SK-N-SH treated with all-trans-retinoic acid at 6 μM for 48 hours (cell line): ENCODE data around the gene TMEM203.
A peak's percentile ranks its signal among the peaks of the same experiment; 100 is the strongest.

Experiments
- ATAC-seq: fragments of 200-7000 bp; cut with Tn5 transposase; 3 replicates; pipeline ENCODE4 v1.9.1; 2020; ENCODE audit warnings: mild to moderate bottlenecking, moderate library complexity
- ARNTL ChIP-seq: fragments of 450-650 bp; formaldehyde crosslinking; IDR thresholded peaks from 2 replicates; pipeline ENCODE4 v1.5.0; 2020; ENCODE audit warnings: low read depth, mild to moderate bottlenecking, moderate library complexity, borderline replicate concordance
- BACH2 ChIP-seq: fragments of 250-450 bp; sonication (Bioruptor Pico); IDR thresholded peaks from 2 replicates; pipeline ENCODE4 v1.9.0; 2021; ENCODE audit warnings: mild to moderate bottlenecking, borderline replicate concordance
- CREB5 ChIP-seq: fragments of 250-450 bp; sonication (Bioruptor Pico); IDR thresholded peaks from 2 replicates; pipeline ENCODE4 v1.5.1; 2020; ENCODE audit warnings: low read depth, mild to moderate bottlenecking, moderate library complexity
- CSDC2 ChIP-seq: fragments of 250-450 bp; sonication (Bioruptor Pico); IDR thresholded peaks from 2 replicates; pipeline ENCODE4 v1.5.0; 2020; ENCODE audit warnings: mild to moderate bottlenecking, moderate library complexity
- ESRRG ChIP-seq: fragments of 250-450 bp; sonication (Bioruptor Pico); IDR thresholded peaks from 2 replicates; pipeline ENCODE4 v1.6.1; 2021; ENCODE audit warnings: mild to moderate bottlenecking
- GLIS3 ChIP-seq: fragments of 250-450 bp; sonication (Bioruptor Pico); IDR thresholded peaks from 2 replicates; pipeline ENCODE4 v1.5.0; 2020; ENCODE audit warnings: mild to moderate bottlenecking, moderate library complexity
- ISL1 ChIP-seq: fragments of 250-450 bp; sonication (Bioruptor Pico); IDR thresholded peaks from 2 replicates; pipeline ENCODE4 v2.1.2; 2022; ENCODE audit warnings: mild to moderate bottlenecking, moderate library complexity
- OSR1 ChIP-seq: fragments of 250-450 bp; sonication (Bioruptor Pico); IDR thresholded peaks from 2 replicates; pipeline ENCODE4 v1.8.0; 2022; ENCODE audit warnings: moderate library complexity, mild to moderate bottlenecking, inconsistent platforms
- PATZ1 ChIP-seq: fragments of 250-450 bp; sonication (Bioruptor Pico); IDR thresholded peaks from 2 replicates; pipeline ENCODE4 v1.8.0; 2020; ENCODE audit warnings: mild to moderate bottlenecking, moderate library complexity, borderline replicate concordance
- POU6F1 ChIP-seq: fragments of 250-450 bp; sonication (Bioruptor Pico); IDR thresholded peaks from 2 replicates; pipeline ENCODE4 v1.8.0; 2021; ENCODE audit warnings: low read depth, mild to moderate bottlenecking, moderate library complexity, borderline replicate concordance
- PPARA ChIP-seq: fragments of 250-450 bp; sonication (Bioruptor Pico); IDR thresholded peaks from 2 replicates; pipeline ENCODE4 v1.5.0; 2020; ENCODE audit warnings: mild to moderate bottlenecking, borderline replicate concordance
- RARB ChIP-seq: fragments of 250-450 bp; sonication (Bioruptor Pico); IDR thresholded peaks from 2 replicates; pipeline ENCODE4 v1.8.0; 2021; ENCODE audit warnings: mild to moderate bottlenecking, moderate library complexity
- SNAI2 ChIP-seq: fragments of 250-450 bp; sonication (Bioruptor Pico); IDR thresholded peaks from 2 replicates; pipeline ENCODE4 v1.5.0; 2020; ENCODE audit warnings: mild to moderate bottlenecking, moderate library complexity
- TCF4 ChIP-seq: fragments of 250-450 bp; sonication (Bioruptor Pico); IDR thresholded peaks from 2 replicates; pipeline ENCODE4 v1.8.0; 2021; ENCODE audit warnings: mild to moderate bottlenecking, moderate library complexity, borderline replicate concordance
- TOX ChIP-seq: fragments of 250-450 bp; sonication (Bioruptor Pico); IDR thresholded peaks from 2 replicates; pipeline ENCODE4 v1.8.0; 2021; ENCODE audit warnings: mild to moderate bottlenecking, moderate library complexity, borderline replicate concordance
- TSHZ2 ChIP-seq: fragments of 250-450 bp; sonication (Bioruptor Pico); IDR thresholded peaks from 2 replicates; pipeline ENCODE4 v1.5.0; 2020; ENCODE audit warnings: mild to moderate bottlenecking, moderate library complexity
- ZC3H10 ChIP-seq: fragments of 250-450 bp; sonication (Bioruptor Pico); IDR thresholded peaks from 2 replicates; pipeline ENCODE4 v1.5.1; 2021; ENCODE audit warnings: mild to moderate bottlenecking, moderate library complexity
- ZFP3 ChIP-seq: fragments of 250-450 bp; sonication (Bioruptor Pico); IDR thresholded peaks from 2 replicates; pipeline ENCODE4 v1.5.0; 2020; ENCODE audit warnings: mild to moderate bottlenecking, moderate library complexity
- ZFP30 ChIP-seq: fragments of 450-650 bp; formaldehyde crosslinking; IDR thresholded peaks from 2 replicates; pipeline ENCODE4 v1.5.0; 2022; ENCODE audit warnings: mild to moderate bottlenecking, moderate library complexity
- ZNF565 ChIP-seq: fragments of 450-650 bp; formaldehyde crosslinking; conservative IDR thresholded peaks from 2 replicates; pipeline ENCODE4 v1.5.0; 2020; ENCODE audit warnings: low read depth, mild to moderate bottlenecking, moderate library complexity
- ZNF70 ChIP-seq: fragments of 450-650 bp; formaldehyde crosslinking; IDR thresholded peaks from 2 replicates; pipeline ENCODE4 v1.5.0; 2020; ENCODE audit warnings: mild to moderate bottlenecking, moderate library complexity
- ZNF8 ChIP-seq: fragments of 450-650 bp; formaldehyde crosslinking; IDR thresholded peaks from 2 replicates; pipeline ENCODE4 v1.5.0; 2020; ENCODE audit warnings: mild to moderate bottlenecking, moderate library complexity

TMEM203 gene

GRCh38 chr9:137173796-137174664, 31.4 kb downstream of the TMEM203 start:
- TF ChIP-seq ZFP3 (CRISPR knock-in tag) = no peak
- TF ChIP-seq ZFP30 (CRISPR knock-in tag) = no peak
- TF ChIP-seq ZNF565 (CRISPR knock-in tag) = no peak
- no peak for TF ChIP-seq ESRRG (CRISPR knock-in tag)
- no peak for TF ChIP-seq OSR1 (CRISPR knock-in tag)
- no peak for TF ChIP-seq CSDC2 (CRISPR knock-in tag)
- no peak for TF ChIP-seq SNAI2 (CRISPR knock-in tag)
- TF ChIP-seq POU6F1 (CRISPR knock-in tag) = no peak
- TF ChIP-seq TOX (CRISPR knock-in tag) = no peak
- TF ChIP-seq PATZ1 (CRISPR knock-in tag) = no peak
- TF ChIP-seq CREB5 (CRISPR knock-in tag) = no peak
- no peak for TF ChIP-seq ZNF8
- no peak for TF ChIP-seq ZNF70 (CRISPR knock-in tag)
- no peak for TF ChIP-seq GLIS3 (CRISPR knock-in tag)
- no peak for TF ChIP-seq ARNTL
- TF ChIP-seq ISL1 (CRISPR knock-in tag) = no peak
- TF ChIP-seq BACH2 = no peak
- TF ChIP-seq TSHZ2 = no peak
- ATAC-seq = peak; percentile 4; the same call in 2 of the 3 replicates

GRCh38 chr9:137172901-137173795, 32.3 kb downstream of the TMEM203 start:
- TF ChIP-seq ZNF8 (no peak), POU6F1 (CRISPR knock-in tag) (no peak), RARB (CRISPR knock-in tag) (no peak), PPARA (CRISPR knock-in tag) (no peak), TCF4 (CRISPR knock-in tag) (no peak), BACH2 (no peak), ZNF70 (CRISPR knock-in tag) (no peak), SNAI2 (CRISPR knock-in tag) (no peak), ESRRG (CRISPR knock-in tag) (no peak), TOX (CRISPR knock-in tag) (no peak), ZC3H10 (CRISPR knock-in tag) (no peak), GLIS3 (CRISPR knock-in tag) (no peak), OSR1 (CRISPR knock-in tag) (no peak), ARNTL (no peak)
- TF ChIP-seq, all 23 proteins: peak for 0
- peak; percentile 7 for ATAC-seq
